OCI-LY7 (cell line): ENCODE data around the gene HSBP1L1. TPM values are rescaled to one million over a fixed set of nuclear protein-coding genes. Genes with fewer than 3 reads are reported as not detected.

ENCODE experiments used
- BruUV-seq: library from RNA; stranded (reverse); fragments of 400-500 nt; replicated peaks from 2 replicates; lab custom pipeline; 2021; lab: Mats Ljungman, UMichigan
- CTCF ChIA-PET: fragments of 300-600 bp; sonication (Branson Sonifier 250); formaldehyde crosslinking; loops from one replicate; lab custom pipeline; 2022; ENCODE audit warnings: antibody characterized with exemption; ENCODE audit not compliant: unreplicated experiment; lab: Charles Lee
- POLR2A ChIA-PET: fragments of 300-600 bp; sonication (Branson Sonifier 250); formaldehyde crosslinking; loops from one replicate; lab custom pipeline; 2022; ENCODE audit warnings: antibody characterized with exemption; lab: Charles Lee
- DNase-seq: peaks from one replicate; pipeline ENCODE4 v3.0.0-alpha.2; 2015; ENCODE audit warnings: low spot score
- H2AFZ ChIP-seq: fragments of 200-600 bp; sonication (generic), shearing (Covaris generic); 2 replicates; pipeline ENCODE4 v1.6.1; 2014; ENCODE audit warnings: mild to moderate bottlenecking, antibody characterized with exemption, low read length, moderate library complexity
- H3K27ac ChIP-seq: fragments of 200-600 bp; sonication (generic); 2 replicates; pipeline ENCODE4 v1.5.1; 2014; ENCODE audit warnings: mixed run types, low read depth, mild to moderate bottlenecking, moderate library complexity, low read length, inconsistent platforms; ENCODE audit not compliant: poor library complexity, severe bottlenecking
- H3K36me3 ChIP-seq: fragments of 200-600 bp; sonication (generic); 2 replicates; pipeline ENCODE4 v1.6.1; 2014; ENCODE audit warnings: mild to moderate bottlenecking, antibody characterized with exemption, low read length, moderate library complexity, mixed read lengths; ENCODE audit not compliant: insufficient read depth
- H3K4me1 ChIP-seq: fragments of 200-600 bp; sonication (generic); 2 replicates; pipeline ENCODE4 v1.5.1; 2014; ENCODE audit warnings: mild to moderate bottlenecking, low read length; ENCODE audit not compliant: insufficient read depth, poor library complexity, severe bottlenecking
- H3K4me2 ChIP-seq: fragments of 200-600 bp; sonication (generic); 2 replicates; pipeline ENCODE4 v1.6.1; 2014; ENCODE audit warnings: mild to moderate bottlenecking, low read length
- H3K4me3 ChIP-seq: fragments of 200-600 bp; sonication (generic); 2 replicates; pipeline ENCODE4 v1.5.1; 2014; ENCODE audit warnings: mild to moderate bottlenecking, low read depth, low read length; ENCODE audit not compliant: poor library complexity, severe bottlenecking
- H3K79me2 ChIP-seq: fragments of 200-600 bp; sonication (generic); 2 replicates; pipeline ENCODE4 v1.6.1; 2016; ENCODE audit warnings: low read depth, mild to moderate bottlenecking, low read length, moderate library complexity, mixed read lengths; ENCODE audit not compliant: insufficient read depth
- H3K9me2 ChIP-seq: fragments of 200-600 bp; sonication (generic); 2 replicates; pipeline ENCODE4 v1.6.1; 2016; ENCODE audit warnings: mild to moderate bottlenecking, low read length, mixed read lengths; ENCODE audit not compliant: insufficient read depth
- H3K9me3 ChIP-seq: fragments of 200-600 bp; sonication (generic); 2 replicates; pipeline ENCODE4 v1.6.1; 2014; ENCODE audit warnings: mild to moderate bottlenecking, mixed run types, low read length, mixed read lengths
- H4K20me1 ChIP-seq: fragments of 200-600 bp; sonication (generic); 2 replicates; pipeline ENCODE4 v1.6.1; 2014; ENCODE audit warnings: mild to moderate bottlenecking, antibody characterized with exemption, low read length, moderate library complexity, mixed read lengths; ENCODE audit not compliant: insufficient read depth
- EZH2phosphoT487 ChIP-seq: fragments of 200-600 bp; sonication (generic); IDR thresholded peaks from 2 replicates; pipeline ENCODE4 v1.6.1; 2018; ENCODE audit warnings: low read depth, borderline replicate concordance, mild to moderate bottlenecking, mixed run types, antibody characterized with exemption, low read length, moderate library complexity, mixed read lengths
- intact Hi-C: fragments of 100-400 bp; cut with micrococcal nuclease; formaldehyde crosslinking; loops from one replicate; pipeline ENCODE4 v1.10.0; 2022; ENCODE audit not compliant: unreplicated experiment
- total RNA-seq, 2 experiments: library from RNA; depleted of rRNA in 1 of 2; stranded (reverse); fragments of >200 nt in 1 of 2; shearing (Covaris generic) in 1 of 2; gene quantifications; 2 replicates each; pipeline ENCODE4 v1.2.3, GENCODE V29; 2014 to 2022
- TF ChIP-seq, protein P1 (sequence below): fragments of 200-600 bp; sonication (generic); conservative IDR thresholded peaks from 2 replicates; pipeline ENCODE4 v1.5.1; 2014; ENCODE audit warnings: mild to moderate bottlenecking, antibody characterized with exemption, low read length, moderate library complexity, mixed read lengths

HSBP1L1 gene
- total RNA-seq, 2 experiments from 2014 or later = not detected

- H2AFZ ChIP-seq = no peak overlapping the region
- H3K27ac ChIP-seq = no peak overlapping the region
- intact Hi-C loops = no loop called here
- no peaks in the 10 kb centered on the region for H4K20me1 ChIP-seq
- no peak overlapping the region for H3K4me3 ChIP-seq
- peaks cover 21% of the 10 kb centered on the region for H3K36me3 ChIP-seq
- ChIA-PET POLR2A (interaction anchor here (0.7 kb wide), 1 partner anchor 47 kb away, joined by 3 read pairs; no protein-coding TSS in a partner anchor), CTCF (interaction anchor here (0.6 kb wide), 1 partner anchor 63 kb away, joined by 3 read pairs; no protein-coding TSS in a partner anchor)
- no peak for TF ChIP-seq EZH2phosphoT487
- TF ChIP-seq, protein P1, sequence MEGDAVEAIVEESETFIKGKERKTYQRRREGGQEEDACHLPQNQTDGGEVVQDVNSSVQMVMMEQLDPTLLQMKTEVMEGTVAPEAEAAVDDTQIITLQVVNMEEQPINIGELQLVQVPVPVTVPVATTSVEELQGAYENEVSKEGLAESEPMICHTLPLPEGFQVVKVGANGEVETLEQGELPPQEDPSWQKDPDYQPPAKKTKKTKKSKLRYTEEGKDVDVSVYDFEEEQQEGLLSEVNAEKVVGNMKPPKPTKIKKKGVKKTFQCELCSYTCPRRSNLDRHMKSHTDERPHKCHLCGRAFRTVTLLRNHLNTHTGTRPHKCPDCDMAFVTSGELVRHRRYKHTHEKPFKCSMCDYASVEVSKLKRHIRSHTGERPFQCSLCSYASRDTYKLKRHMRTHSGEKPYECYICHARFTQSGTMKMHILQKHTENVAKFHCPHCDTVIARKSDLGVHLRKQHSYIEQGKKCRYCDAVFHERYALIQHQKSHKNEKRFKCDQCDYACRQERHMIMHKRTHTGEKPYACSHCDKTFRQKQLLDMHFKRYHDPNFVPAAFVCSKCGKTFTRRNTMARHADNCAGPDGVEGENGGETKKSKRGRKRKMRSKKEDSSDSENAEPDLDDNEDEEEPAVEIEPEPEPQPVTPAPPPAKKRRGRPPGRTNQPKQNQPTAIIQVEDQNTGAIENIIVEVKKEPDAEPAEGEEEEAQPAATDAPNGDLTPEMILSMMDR = no peak
- no peaks in the 10 kb centered on the region for H3K79me2 ChIP-seq
- no peak overlapping the region for H3K4me2 ChIP-seq
- peaks cover 6% of the 10 kb centered on the region; the same call in 1 of the 2 replicates for H3K9me3 ChIP-seq
- DNase-seq = no peak
- no TSS peak for BruUV-seq
- H3K4me1 ChIP-seq = no peaks in the 10 kb centered on the region
- H3K9me2 ChIP-seq = no peaks in the 10 kb centered on the region
These were observed 27.2 kb upstream of the HSBP1L1 start for GRCh38 chr18:79937103-79937860.

DNA sequence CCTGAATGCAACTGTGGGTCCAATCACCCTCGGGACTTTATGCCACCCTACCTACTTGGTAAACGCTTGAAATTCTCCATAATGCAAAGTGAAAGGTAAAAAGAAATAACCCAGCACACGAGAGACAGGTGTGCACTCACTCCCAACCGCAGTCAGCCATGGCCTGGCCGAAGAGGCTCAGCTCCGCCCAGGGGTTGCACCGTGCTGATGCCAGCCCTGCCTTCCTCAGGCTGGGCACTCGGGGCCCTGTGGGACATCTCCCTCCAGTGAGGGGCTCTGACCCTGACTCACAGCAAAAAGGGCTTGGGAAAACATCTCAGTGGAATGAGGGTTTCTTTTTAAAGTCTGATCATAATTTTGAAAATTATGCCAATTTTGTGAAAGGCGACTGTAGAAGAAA lies 26.2 kb upstream of the HSBP1L1 start:
- Histone ChIP-seq H3K9me3 (no peaks in the 10 kb centered on the region), H3K4me3 (no peak overlapping the region), H3K27ac (no peak overlapping the region), H3K79me2 (no peaks in the 10 kb centered on the region), H3K9me2 (no peaks in the 10 kb centered on the region), H3K36me3 (peaks cover 20% of the 10 kb centered on the region), H2AFZ (no peak overlapping the region), H3K4me2 (no peak overlapping the region), H4K20me1 (no peaks in the 10 kb centered on the region), H3K4me1 (no peaks in the 10 kb centered on the region)
- intact Hi-C loops = no loop called here
- no TSS peak for BruUV-seq
- ChIA-PET CTCF (no interaction called here), POLR2A (interaction anchor here (0.7 kb wide), 1 partner anchor 46 kb away, joined by 3 read pairs; no protein-coding TSS in a partner anchor)
- TF ChIP-seq EZH2phosphoT487 = no peak
- TF ChIP-seq, protein P1 = no peak
- no peak for DNase-seq

DNA sequence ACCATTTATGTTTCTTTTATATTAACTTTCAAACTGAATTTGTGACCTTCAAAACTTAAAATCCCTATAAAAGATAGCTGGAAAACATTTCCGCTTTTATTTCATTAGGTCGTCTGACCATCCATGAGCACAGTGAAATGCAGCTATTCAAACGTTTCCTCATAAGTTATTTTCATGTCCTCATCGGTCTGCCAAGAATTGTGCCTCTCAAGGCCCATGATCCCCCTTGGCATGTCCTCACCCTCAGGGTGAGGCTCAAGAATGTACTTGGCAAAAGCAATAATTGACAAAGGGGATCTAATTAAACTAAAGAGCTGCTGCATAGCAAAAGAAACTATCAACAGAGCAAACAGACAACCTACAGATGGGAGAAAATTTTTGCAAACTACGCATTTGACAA lies 25.3 kb upstream of the HSBP1L1 start:
- Histone ChIP-seq H4K20me1 (no peaks in the 10 kb centered on the region), H3K4me1 (no peaks in the 10 kb centered on the region), H3K9me2 (no peaks in the 10 kb centered on the region), H3K4me2 (no peak overlapping the region), H2AFZ (no peak overlapping the region), H3K4me3 (no peak overlapping the region), H3K27ac (no peak overlapping the region), H3K36me3 (peaks cover 11% of the 10 kb centered on the region), H3K9me3 (no peaks in the 10 kb centered on the region), H3K79me2 (no peaks in the 10 kb centered on the region)
- ChIA-PET CTCF (no interaction called here), POLR2A (no interaction called here)
- TF ChIP-seq EZH2phosphoT487 = no peak
- TF ChIP-seq, protein P1 = no peak
- intact Hi-C loops = no loop called here
- no peak for DNase-seq
- BruUV-seq = no TSS peak
